HG02678 (cell line): ENCODE data around the gene CNOT3.
A peak's percentile ranks its signal among the peaks of the same experiment; 100 is the strongest.

Source experiments
- ATAC-seq: cut with Tn5 transposase; IDR thresholded peaks from one replicate; pipeline ENCODE4 v1.9.1; 2021; ENCODE audit warnings: mild to moderate bottlenecking, moderate library complexity; ENCODE audit not compliant: unreplicated experiment

The CNOT3 gene

GRCh38 chr19:54147676-54148075, 10.1 kb downstream of the CNOT3 start:
- ATAC-seq = no peak

GRCh38 chr19:54148158-54148557, 10.6 kb downstream of the CNOT3 start:
- ATAC-seq = no peak

GRCh38 chr19:54149021-54149812, 11.7 kb downstream of the CNOT3 start:
- no peak for ATAC-seq

- no peak for ATAC-seq
These were observed 13.9 kb downstream of the CNOT3 start for GRCh38 chr19:54151362-54152035.

GRCh38 chr19:54152267-54152666, 14.7 kb downstream of the CNOT3 start:
- ATAC-seq = no peak

- ATAC-seq = no peak
These were observed 15.4 kb downstream of the CNOT3 start for GRCh38 chr19:54152878-54153524.

GRCh38 chr19:54153731-54154326, 16.3 kb downstream of the CNOT3 start:
- ATAC-seq = no peak

GRCh38 chr19:54154603-54155345, 17.2 kb downstream of the CNOT3 start:
- ATAC-seq = no peak

GRCh38 chr19:54155694-54156093, 18.1 kb downstream of the CNOT3 start:
- ATAC-seq = no peak

- ATAC-seq = no peak
These were observed 18.9 kb downstream of the CNOT3 start for GRCh38 chr19:54156490-54156889.

- no peak for ATAC-seq
These were observed 19.4 kb downstream of the CNOT3 start for GRCh38 chr19:54156953-54157352.

GRCh38 chr19:54158812-54159351, 21.3 kb downstream of the CNOT3 start:
- ATAC-seq = no peak

- peak; percentile 91 for ATAC-seq
These were observed 22.0 kb downstream of the CNOT3 start, which contains the start of gene LENG1 for GRCh38 chr19:54159352-54160181. Gene LENG1, minus strand, starts transcription at chr19:54159721. Its CDS starts 26 bp downstream, at chr19:54159695.

GRCh38 chr19:54160182-54160811, 22.7 kb downstream of the CNOT3 start:
- ATAC-seq = no peak

- no peak for ATAC-seq
These were observed 23.3 kb downstream of the CNOT3 start for GRCh38 chr19:54160854-54161253.

- ATAC-seq = no peak
These were observed 24.8 kb downstream of the CNOT3 start for GRCh38 chr19:54162241-54162805.

GRCh38 chr19:54162884-54163283, 25.3 kb downstream of the CNOT3 start:
- no peak for ATAC-seq

- ATAC-seq = no peak
These were observed 27.0 kb downstream of the CNOT3 start for GRCh38 chr19:54164369-54165068.
